T-helper 22 cell (primary cell): ENCODE data around the gene NBEAL1.
"Not testable (repeated sequence)": the region's sequence is repeated elsewhere in the genome, so short reads cannot be mapped to it uniquely, and the experiment has no call there.

Source experiments
- DNase-seq: peaks from one replicate; pipeline ENCODE4 v3.0.0-alpha.2; 2020; ENCODE audit warnings: low read depth

The NBEAL1 gene

GRCh38 chr2:203115201-203115700, 100.6 kb downstream of the NBEAL1 start:
- DNase-seq = not testable (repeated sequence)

DNA sequence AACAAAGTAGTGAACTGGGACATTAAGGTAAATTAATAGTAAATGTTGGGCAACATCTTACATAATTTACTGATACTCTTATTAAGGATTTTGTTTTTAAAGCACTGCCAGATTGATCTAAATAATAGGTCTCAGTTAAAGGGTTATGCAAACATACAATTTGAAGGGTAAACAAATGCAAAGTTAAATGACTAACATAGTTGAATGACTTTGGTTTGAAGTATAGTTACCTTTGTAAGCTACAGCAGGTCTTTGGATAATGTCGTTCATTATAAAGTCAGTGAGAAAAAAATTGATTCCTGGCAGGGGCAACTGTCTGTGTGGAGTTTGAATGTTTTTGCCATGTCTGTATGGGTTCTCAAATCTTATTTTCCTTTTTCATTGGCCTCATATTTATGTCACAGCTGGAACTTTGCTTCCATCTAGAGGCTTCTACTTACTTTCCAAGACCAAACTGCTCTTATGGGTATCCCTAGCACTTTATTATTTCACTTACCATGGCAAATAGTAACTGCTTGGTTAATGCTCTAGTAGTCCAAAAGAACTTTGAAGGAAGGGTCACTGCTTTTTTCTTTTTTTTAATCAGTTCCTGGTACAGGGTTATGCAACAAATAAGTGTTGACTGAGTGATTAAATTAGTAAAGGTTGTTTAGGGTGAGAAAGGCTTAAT, 107.8 kb downstream of the NBEAL1 start:
- DNase-seq = no peak

DNA sequence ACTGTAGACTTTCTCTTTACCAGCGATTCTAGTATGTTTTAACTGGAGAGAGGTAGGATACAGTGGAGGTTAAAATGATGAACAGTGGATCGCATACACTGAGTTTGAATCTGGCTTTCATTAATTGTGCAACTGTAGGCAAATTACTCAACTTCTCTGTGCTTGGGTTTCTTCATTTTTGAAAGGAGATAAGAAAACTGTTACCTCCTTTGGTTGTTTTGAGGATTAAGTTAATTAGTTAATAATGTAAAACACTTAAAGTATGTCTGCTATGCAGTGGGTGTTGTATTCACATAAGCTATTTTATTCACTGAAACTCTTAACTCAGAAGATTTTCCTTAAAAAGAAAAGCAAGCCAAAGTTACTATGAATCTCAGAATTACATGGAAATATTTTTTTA, 112.3 kb downstream of the NBEAL1 start:
- DNase-seq = no peak

GRCh38 chr2:203135105-203135504, 120.4 kb downstream of the NBEAL1 start:
- DNase-seq = no peak

GRCh38 chr2:203143391-203143790, 128.7 kb downstream of the NBEAL1 start:
- DNase-seq = no peak

GRCh38 chr2:203149194-203149593, 134.5 kb downstream of the NBEAL1 start:
- DNase-seq = no peak

GRCh38 chr2:203155406-203155805, 140.7 kb downstream of the NBEAL1 start:
- no peak for DNase-seq

DNA sequence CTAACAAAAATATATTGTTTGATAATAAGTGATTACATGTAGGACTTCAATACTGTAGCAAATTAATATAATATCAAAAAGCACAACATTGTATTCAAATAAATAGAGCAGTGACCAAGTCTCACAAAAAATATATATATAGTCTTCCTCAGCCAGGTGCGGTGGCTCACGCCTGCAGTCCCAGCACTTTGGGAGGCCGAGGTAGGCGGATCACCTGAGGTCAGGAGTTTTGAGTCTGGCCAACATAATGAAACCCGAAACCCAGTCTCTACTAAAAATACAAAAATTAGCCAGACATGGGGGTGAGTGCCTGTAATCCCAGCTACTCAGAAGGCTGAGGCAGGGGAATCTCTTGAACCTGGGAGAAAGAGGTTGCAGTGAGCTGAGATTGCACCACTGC, 148.0 kb downstream of the NBEAL1 start:
- not testable (repeated sequence) for DNase-seq

DNA sequence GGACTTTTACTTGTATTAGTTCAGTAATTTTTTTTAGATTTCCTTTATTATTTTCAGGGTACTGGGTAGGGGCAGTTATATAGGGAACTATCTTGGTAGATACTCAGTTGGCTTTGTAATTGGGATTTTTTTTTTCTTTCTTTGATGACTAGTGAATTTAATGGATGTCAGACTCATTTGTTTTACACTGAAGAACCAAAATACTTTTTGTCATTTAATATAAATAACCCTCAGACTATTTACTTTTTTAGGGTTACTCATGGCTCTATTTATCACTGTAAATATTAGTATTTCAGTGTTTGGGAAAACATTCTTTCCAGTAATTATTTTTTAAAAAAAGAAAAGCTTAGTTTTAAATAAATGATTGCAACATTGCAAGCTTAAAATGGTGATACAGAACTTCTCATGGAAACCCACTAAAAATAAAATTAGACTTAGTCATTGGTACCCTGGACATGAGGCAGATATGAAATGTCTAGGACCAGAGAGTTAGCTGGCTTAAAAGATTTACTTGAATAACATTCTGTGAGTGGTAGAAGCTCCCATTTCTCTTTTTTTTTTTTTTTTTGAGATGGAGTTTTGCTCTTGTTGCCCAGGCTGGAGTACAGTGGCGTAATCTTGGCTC, 149.7 kb downstream of the NBEAL1 start:
- DNase-seq = no peak

- DNase-seq = no peak
Observed at GRCh38 chr2:203167751-203168150, 153.1 kb downstream of the NBEAL1 start.

DNA sequence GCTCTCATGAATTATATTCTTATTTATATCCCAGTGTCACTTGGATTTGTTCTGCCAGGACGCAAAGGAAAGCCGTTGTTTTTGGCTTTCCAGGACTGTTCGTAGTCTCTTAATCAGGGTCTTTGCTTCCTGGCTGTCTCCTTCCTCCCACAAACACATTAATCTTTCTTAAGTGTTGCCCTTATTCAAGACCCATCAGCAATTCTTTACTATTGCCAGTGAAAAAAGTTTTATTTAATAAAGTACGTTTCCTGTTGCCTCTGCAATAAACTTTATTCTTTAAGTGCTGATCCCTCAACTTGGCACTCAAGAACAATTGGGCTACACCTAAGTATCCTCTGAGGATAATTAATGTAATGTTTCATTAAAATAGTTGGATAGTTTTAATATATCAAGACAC, 155.8 kb downstream of the NBEAL1 start:
- DNase-seq = no peak

- DNase-seq = no peak
Observed at GRCh38 chr2:203175371-203175770, 160.7 kb downstream of the NBEAL1 start.

GRCh38 chr2:203177361-203177760, 162.7 kb downstream of the NBEAL1 start:
- DNase-seq = no peak

GRCh38 chr2:203185864-203186263, 171.2 kb downstream of the NBEAL1 start:
- no peak for DNase-seq

- DNase-seq = not testable (repeated sequence)
Observed at GRCh38 chr2:203190547-203190946, 175.9 kb downstream of the NBEAL1 start.

- not testable (repeated sequence) for DNase-seq
Observed at GRCh38 chr2:203191026-203191425, 176.4 kb downstream of the NBEAL1 start.

DNA sequence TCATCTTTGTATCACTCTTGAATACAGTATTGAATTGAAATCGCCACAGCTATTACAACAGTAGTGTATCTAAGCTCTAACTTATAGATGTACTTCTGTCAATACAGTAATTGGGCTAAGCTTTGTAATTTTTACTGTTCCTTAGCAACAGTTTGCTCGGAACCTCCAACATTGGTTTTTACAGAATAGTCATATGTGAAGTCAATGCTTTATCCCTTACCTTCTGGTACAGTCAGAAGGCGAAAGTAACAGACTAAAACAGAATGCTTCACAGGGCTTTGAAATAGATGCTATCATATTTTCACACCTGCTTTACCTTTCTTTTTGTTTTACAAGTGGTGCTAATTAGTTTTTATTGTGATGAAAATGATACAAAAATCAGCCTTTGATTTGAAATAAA, 177.3 kb downstream of the NBEAL1 start:
- no peak for DNase-seq

DNA sequence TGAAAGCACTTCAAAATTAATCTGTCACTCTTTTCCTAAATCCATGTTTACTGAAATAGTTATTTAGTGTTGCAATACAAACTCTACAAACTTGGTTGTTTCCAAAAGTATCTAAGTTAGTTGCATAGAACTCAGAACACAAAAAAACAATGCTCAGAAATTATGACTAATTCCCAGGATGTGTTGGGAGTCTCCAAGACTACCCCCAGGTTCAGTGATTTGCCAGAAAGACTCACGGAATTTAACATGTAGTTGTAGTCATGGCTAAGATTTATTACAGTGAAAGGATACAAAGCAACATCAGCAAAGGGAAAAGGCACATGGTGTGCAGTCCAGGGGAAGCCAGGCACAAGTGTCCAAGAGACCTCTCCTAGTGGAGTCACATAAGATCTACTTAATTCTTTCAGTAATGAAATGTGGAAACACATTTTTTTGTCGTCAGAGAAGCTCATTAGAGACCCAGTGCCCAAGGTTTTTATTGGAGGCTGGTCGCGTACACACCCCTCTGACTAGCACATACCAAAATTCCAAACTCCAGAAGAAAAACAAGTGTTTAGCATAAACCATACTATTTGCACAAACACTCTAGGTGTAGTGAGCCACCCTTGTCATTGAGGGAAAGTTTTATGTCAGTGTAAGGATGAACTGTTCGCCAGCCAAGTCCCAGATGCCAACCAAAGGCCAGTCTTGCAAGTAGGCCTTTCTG, 180.8 kb downstream of the NBEAL1 start:
- no peak for DNase-seq

- DNase-seq = no peak
Observed at GRCh38 chr2:203200866-203201265, 186.2 kb downstream of the NBEAL1 start.

DNA sequence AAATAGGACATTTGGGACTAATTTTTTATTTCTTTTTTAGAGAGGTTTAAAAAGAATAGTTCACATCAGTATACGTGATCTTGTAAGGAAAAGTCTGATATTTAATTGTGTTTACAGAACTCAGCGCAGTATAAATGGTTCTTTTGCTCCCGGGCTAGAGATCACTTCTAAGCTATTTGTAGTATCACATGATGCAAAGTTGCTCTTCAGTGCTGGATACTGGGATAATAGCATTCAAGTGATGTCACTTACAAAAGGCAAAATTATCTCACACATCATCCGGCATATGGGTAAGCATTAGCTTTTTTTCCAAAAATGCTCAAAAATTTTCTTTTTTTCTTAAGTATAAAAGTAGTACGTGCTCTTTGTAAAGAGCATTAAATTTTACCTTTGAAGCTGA, 186.8 kb downstream of the NBEAL1 start:
- DNase-seq = no peak

DNA sequence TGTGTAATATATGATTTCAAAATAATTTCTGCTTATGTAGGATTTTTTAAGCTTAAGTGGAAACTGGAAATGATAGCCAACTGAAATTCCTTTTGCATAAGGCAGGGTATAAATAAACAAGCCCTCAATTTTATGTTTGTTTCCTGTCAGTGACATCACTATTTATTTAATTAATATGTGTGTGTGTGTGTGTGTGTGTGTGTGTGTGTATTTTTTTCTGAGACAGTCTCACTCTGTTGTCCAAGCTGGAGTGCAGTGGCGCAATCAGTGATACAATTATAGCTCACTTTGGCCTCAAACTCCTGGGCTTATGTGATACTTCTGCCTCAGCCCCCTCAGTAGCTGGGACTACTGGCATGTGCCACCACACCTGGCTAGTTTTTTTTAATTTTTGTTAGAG, 194.9 kb downstream of the NBEAL1 start:
- DNase-seq = no peak

GRCh38 chr2:203225423-203226039, 210.9 kb downstream of the NBEAL1 start:
- DNase-seq = no peak

- not testable (repeated sequence) for DNase-seq
Observed at GRCh38 chr2:203229674-203230073, 215.0 kb downstream of the NBEAL1 start.
